SHP77 treated with DMSO at 0.1 percent for 48 hours (cell line): ENCODE measurements around the gene POLR1H.
"Not testable (repeated sequence)": the region's sequence is repeated elsewhere in the genome, so short reads cannot be mapped to it uniquely, and the experiment has no call there.

Experiments used
- DNase-seq: peaks from one replicate; lab custom pipeline; 2025; lab: John Stamatoyannopoulos, UW

The POLR1H gene

GRCh38 chr6:30061092-30061857 lies at the start of gene POLR1H:
Gene POLR1H, plus strand, starts transcription at chr6:30061265. Its CDS starts 260 bp downstream, at chr6:30061525.
- DNase-seq: peak; percentile 93

- no peak for DNase-seq
Observed at GRCh38 chr6:30013291-30013922, 47.7 kb upstream of the POLR1H start.

GRCh38 chr6:30019819-30020218 lies 41.2 kb upstream of the POLR1H start:
- DNase-seq: no peak

- no peak for DNase-seq
Observed at GRCh38 chr6:30020626-30021025, 40.4 kb upstream of the POLR1H start.

- DNase-seq: no peak
Observed at GRCh38 chr6:30022189-30022588, 38.9 kb upstream of the POLR1H start.

- DNase-seq: not testable (repeated sequence)
Observed at GRCh38 chr6:30022712-30023111, 38.4 kb upstream of the POLR1H start.

GRCh38 chr6:30025186-30025585 lies 35.9 kb upstream of the POLR1H start:
- DNase-seq: no peak

- DNase-seq: no peak
Observed at GRCh38 chr6:30029588-30029987, 31.5 kb upstream of the POLR1H start.

- no peak for DNase-seq
Observed at GRCh38 chr6:30031381-30031780, 29.7 kb upstream of the POLR1H start.

GRCh38 chr6:30033440-30033839 lies 27.6 kb upstream of the POLR1H start:
- not testable (repeated sequence) for DNase-seq

GRCh38 chr6:30035784-30036183 lies 25.3 kb upstream of the POLR1H start:
- DNase-seq: no peak

GRCh38 chr6:30037182-30037788 lies 23.8 kb upstream of the POLR1H start:
- DNase-seq: peak; percentile 13

GRCh38 chr6:30041221-30041620 lies 19.8 kb upstream of the POLR1H start:
- no peak for DNase-seq

- no peak for DNase-seq
Observed at GRCh38 chr6:30041821-30042220, 19.2 kb upstream of the POLR1H start.

- no peak for DNase-seq
Observed at GRCh38 chr6:30042476-30042875, 18.6 kb upstream of the POLR1H start.

GRCh38 chr6:30042914-30043313 lies 18.2 kb upstream of the POLR1H start:
- no peak for DNase-seq

- no peak for DNase-seq
Observed at GRCh38 chr6:30043744-30044143, 17.3 kb upstream of the POLR1H start.

GRCh38 chr6:30044630-30045029 lies 16.4 kb upstream of the POLR1H start:
- no peak for DNase-seq

- no peak for DNase-seq
Observed at GRCh38 chr6:30047220-30047619, 13.8 kb upstream of the POLR1H start.

GRCh38 chr6:30053682-30054081 lies 7.4 kb upstream of the POLR1H start:
- no peak for DNase-seq

GRCh38 chr6:30055513-30055912 lies 5.6 kb upstream of the POLR1H start:
- no peak for DNase-seq

GRCh38 chr6:30060606-30061091 lies 416 bp upstream of the POLR1H start:
- no peak for DNase-seq

- no peak for DNase-seq
Observed at GRCh38 chr6:30061858-30062458, 893 bp downstream of the POLR1H start.
